ENCODE data around the gene PRSS48. TPM values are rescaled to one million over a fixed set of nuclear protein-coding genes. Genes with fewer than 3 reads are reported as not detected.

The PRSS48 gene
- polyA plus RNA-seq, 1 experiment = not detected

Small RNA genes within 50 kb of the gene (small RNA-seq; reads per million reads assigned to genes)
- gene AC104819.2 (ENCODE audit: insufficient read length, low read depth, low replicate concordance) = not detected
- gene RNU6-1282P (ENCODE audit: insufficient read length, low read depth, low replicate concordance) = not detected

Other genes with a start within 250 kb of the PRSS48 start
- gene RPS3A, start 177.5 kb upstream of the PRSS48 start, polyA plus RNA-seq (2011; rRNA removed) = 1,382 and 3,002 TPM in 2 replicates
- 16.0 and 16.2 TPM in 2 replicates for gene SH3D19, start 48.4 kb downstream of the PRSS48 start, polyA plus RNA-seq (2011; rRNA removed)
- 0.28 and 0.49 TPM in 2 replicates for gene FHIP1A, start 132.0 kb downstream of the PRSS48 start, polyA plus RNA-seq (2011; rRNA removed)

Data from BJ (cell line).